ENCODE data around the gene GRB14.
"Not testable (repeated sequence)": the region's sequence is repeated elsewhere in the genome, so short reads cannot be mapped to it uniquely, and the experiment has no call there.

The GRB14 gene

DNA sequence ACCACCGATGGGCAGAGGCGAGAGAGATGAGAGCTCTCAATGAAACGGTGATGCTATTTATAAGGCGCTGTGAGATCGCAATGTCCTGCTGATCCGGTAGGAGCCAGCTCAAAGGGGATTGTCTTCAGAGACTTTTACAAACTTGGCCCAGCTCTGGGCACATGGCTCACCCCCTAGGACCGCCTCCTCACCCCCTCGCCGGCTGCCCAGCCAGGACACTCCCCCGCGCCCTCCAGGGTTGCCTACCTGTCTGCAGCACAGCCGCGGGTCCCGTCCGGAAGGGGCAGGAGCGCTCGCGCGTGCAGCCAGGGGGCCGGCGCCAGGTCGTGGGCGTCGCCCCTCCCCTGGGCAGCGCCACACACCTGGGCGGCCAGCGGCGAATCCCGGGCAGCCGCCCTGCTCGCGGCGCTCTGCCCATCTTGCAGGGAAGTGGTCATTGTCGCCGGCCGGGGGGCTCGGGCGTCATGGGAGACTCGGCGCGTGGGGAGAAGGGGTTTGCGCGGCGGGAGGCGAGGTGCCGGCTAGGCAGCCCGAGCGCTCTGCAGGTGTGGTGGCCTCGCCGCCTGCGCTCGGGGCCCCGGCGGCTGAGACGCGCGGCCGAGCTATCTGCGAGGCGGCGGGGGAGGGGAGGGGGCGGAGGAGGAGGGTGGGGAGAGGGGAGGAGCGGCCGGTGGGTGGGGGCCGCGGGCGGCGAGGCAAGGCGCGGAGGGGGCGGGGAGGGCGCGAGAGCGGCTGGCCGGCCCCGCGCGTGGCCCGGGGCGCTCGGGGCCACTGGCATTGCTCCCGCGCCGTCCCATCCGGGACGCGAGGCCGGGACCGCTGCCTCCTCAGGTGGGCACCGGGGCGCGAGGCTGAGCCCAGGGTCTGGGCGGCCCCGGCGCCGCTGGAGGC is at the start of gene GRB14:
GRB14 (minus strand) TSS at position 610 of the 891 bp plus-strand sequence; CDS start at position 437, 173 bp downstream.
- peak; percentile 20 for DNase-seq

DNA sequence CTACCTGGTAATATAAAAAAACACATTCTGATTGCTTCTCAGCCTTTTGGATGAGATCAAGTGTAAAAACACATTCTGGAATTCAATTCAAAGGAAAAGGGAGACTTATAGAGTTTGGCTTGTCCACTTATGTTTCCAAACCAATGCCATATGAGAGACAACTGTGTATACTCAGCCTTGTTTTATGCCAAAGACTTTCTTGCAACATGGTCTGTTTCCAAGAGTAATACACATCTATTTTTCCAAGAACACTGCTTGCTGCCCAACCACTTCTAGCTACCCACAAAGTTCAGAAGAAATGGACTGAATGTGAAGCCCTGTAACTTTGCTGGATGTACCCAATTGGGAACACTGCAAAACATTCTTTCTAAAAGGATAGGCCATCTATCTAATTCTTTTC is 48.0 kb upstream of the GRB14 start:
- no peak for DNase-seq

DNA sequence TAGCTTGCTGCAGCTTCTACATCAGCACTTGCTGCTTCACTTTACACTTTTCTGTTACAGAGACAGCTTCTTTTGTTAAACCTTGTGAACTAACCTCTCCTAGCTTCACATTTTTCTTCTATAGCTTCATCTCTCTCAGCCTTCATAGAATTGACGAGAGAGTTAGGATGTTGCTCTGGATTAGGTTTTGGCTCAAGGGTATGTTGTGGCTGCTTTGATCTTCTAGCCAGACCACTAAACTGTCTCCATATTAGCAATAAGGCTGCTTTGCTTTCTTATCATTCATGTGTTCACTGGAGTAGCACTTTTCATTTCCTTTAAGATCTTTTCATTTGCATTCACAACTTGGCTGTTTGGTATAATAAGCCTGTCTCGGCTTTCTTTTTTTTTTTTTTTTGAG is 46.3 kb upstream of the GRB14 start:
- DNase-seq, result no peak

- DNase-seq, result no peak
Measured at GRCh38 chr2:164664070-164664469, 42.8 kb upstream of the GRB14 start.

GRCh38 chr2:164662868-164663631 is 41.8 kb upstream of the GRB14 start:
- DNase-seq, result no peak

DNA sequence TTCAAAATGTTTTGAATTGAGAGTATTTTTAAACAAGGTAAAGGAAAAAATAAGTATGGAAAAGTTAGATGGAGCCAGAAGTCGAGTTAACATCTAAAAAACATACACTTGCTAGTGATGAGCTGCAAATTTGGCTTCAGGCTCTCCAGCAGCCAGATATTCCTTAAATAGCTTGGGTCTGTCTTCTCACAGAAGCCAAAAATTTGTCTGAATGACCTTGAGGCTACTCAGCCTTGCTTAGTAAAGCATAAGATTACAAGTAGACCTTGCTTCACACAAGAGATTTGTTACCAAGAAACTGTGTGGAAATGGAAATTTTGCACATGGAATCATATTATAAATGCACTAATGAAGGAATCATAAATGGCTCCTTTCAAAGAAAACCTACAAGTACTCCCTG is 40.8 kb upstream of the GRB14 start:
- no peak for DNase-seq

DNA sequence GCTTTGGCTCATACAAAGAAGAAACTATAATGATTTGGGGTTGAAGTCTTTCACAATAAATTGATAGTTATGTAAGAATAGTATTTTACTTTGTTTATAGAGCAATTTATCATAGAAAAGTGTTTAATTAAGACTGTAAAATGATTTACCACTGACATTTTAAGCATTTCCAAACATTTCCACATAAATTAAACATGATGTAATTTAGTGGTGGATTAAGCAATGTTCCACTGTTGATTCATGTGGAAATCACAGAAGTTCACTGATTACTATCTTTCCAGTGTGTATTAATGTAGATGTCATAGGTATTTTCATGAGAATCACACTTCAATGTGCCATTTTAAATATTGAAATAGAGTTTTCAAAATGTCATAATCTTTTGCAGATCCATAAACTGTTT is 40.1 kb upstream of the GRB14 start:
- no peak for DNase-seq

DNA sequence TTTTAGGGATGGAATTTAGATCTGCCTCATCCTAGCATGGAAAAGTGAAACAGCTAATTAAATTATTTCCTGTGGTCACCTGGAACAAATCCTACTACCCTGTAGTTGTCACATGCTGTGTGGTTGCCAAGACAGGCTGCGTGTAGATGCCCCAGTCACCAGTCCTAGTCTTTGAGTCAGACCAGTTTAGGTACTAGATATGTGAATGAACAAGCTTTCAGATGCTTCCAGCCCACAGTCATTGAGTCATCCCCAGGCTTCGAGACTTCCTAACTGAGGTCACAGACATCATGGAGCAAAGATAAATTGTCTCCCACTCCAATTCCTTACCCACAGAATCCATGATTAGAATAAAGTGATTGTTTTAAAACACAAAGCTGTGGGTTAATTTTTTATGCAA is 35.8 kb upstream of the GRB14 start:
- no peak for DNase-seq

- no peak for DNase-seq
Measured at GRCh38 chr2:164655750-164656149, 34.5 kb upstream of the GRB14 start.

DNA sequence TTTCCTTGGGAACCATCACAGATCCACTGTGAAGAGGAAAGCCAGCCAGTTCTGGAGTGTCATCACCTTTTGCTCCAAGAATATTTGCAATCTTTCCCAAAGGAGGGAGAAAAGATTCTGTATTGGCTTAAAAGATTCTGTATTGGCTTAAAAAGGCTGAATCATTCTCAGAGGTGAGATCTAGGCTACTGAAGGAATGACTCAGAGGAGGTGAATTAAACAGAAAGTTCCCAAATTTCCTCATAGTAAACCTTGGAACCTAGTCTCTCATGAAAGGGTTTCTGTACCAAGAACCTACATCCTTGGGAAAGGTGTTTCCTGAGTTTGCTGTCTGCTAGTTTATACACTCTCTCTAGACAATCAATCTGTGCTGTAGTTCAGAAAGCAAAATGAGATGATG is 34.1 kb upstream of the GRB14 start:
- no peak for DNase-seq

- DNase-seq, result no peak
Measured at GRCh38 chr2:164651361-164651760, 30.1 kb upstream of the GRB14 start.

DNA sequence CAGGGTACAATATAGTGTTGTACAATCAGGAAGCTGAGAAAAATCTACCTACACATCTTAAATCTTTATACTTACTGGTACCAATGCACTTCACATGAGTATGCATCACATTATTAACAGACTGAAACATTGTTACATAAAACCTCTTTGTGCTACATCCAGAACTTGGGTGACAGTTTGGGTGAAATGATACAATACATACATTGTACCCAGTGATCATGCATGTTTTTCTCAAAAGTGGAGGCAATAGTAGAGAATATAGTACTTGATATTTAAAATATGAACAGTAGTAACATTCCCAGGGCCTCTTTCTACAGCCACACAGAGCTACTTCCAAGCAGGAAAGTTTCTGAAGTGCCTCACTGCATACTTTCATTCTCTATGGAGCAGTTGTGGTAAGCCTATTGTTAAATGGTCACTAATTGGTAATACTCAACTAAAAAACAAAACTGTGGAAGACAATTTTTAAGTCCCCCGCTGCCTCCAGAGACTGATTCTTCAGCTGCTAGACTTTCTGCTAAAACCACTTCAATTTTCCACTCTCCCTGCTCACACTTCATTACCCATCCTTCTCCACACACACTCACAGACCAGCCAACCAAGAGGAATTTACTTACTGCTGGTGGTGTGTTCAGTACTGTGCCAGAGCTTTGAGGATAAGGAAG is 22.9 kb upstream of the GRB14 start:
- no peak for DNase-seq

DNA sequence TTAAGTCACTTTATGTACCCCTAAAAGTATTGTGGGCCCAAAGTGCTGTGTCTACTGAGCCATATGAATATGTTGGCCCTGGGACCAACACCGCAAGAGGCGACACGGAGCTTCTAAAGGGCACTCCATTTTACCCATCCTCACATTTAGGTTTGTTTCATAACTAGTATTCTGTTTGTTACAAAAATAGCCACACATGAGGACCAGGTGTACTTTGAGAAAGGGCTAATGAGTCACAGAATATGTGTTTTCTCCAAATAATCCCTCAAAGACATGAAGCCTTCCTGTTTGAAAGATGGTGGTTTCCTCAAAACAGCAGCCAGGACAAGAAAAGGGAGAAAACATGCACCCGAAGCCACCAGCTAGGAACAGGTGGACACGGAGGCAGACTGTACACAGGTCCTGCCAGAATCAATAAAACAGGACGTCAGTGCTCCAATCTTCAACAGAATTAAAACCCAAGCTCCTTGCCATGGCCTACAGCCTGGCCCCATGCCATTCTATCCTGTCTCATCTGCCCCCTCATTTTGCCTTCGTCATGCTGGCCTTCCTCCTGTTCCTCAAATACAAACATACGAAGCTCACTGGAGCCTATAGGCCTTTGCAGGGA is 21.8 kb upstream of the GRB14 start:
- no peak for DNase-seq

- no peak for DNase-seq
Measured at GRCh38 chr2:164642268-164642667, 21.0 kb upstream of the GRB14 start.

GRCh38 chr2:164628319-164628718 is 7.0 kb upstream of the GRB14 start:
- not testable (repeated sequence) for DNase-seq

GRCh38 chr2:164625378-164625971 is 4.2 kb upstream of the GRB14 start:
- DNase-seq, result no peak

GRCh38 chr2:164624316-164624715 is 3.0 kb upstream of the GRB14 start:
- no peak for DNase-seq

DNA sequence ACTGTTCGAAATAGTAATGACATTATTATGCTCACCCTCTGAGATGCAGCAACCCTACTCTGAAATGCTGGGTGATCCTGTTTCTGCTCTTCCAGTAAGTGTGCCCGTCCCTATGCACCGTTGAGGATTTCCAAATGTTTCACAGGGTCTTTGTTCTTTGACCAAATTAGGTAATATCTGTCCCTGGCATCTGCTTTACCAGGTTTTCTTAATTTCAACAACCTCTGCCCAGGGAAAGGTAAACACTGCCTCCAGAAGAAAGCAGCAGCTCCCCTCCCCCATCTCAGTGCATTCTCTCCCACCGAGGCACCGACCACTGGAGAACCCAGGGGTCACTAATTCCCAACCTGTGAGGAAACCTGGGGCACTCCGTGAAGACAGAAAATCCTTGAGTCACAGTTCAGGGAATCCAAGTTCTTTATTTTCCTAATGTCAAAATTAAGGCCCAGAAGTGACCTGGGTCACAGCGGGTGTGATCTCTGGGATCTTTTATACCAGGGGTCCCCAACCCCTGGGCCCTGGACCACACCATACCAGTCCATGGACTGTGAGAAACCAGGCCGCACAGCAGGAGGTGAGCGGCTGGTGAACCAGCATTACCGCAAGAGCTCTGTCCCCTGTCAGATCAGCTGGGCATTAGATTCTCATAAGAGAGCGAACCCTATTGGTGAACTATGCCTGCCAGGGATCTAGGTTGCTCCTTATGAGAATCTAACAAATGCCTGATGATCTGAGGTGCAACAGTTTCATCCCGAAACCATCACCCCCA is 1.2 kb upstream of the GRB14 start:
- no peak for DNase-seq

DNA sequence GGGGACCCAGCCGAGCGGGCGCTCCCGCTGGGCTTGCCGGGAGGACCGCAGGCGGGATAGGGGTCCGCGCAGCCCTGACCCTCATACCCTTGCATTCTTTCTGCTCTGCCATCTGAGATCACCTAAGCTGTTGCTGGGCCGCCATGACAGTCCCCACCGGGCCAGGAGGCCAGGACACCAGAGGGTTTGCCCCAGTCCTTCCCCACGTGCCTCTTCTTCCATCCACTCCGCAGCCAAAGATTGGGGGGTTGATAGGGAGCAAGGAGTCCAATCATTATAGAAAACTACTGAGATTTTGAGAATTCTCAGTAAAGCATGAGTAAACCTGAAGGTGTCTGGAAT is 453 bp upstream of the GRB14 start:
- DNase-seq, result no peak

- no peak for DNase-seq
Measured at GRCh38 chr2:164620457-164620856, 825 bp downstream of the GRB14 start.

DNA sequence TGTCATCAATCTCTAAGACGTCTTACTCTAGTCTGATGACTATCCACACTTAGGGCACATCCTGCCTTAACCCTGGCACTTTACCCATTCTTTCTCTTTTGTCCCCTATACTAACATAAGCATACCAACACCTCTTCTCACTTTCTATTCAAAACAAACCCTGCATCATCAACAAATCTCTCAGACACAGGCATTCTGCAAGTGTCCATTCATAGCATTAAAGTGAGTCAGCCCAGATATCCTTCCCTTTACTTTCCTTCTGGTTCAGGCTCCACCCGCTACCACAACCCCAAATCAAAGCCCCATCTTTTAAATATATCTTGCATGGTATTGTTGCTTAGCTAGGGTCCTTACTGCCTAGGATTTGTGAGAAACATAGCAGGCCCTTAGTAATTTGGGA is 3.8 kb downstream of the GRB14 start:
- DNase-seq, result no peak

DNA sequence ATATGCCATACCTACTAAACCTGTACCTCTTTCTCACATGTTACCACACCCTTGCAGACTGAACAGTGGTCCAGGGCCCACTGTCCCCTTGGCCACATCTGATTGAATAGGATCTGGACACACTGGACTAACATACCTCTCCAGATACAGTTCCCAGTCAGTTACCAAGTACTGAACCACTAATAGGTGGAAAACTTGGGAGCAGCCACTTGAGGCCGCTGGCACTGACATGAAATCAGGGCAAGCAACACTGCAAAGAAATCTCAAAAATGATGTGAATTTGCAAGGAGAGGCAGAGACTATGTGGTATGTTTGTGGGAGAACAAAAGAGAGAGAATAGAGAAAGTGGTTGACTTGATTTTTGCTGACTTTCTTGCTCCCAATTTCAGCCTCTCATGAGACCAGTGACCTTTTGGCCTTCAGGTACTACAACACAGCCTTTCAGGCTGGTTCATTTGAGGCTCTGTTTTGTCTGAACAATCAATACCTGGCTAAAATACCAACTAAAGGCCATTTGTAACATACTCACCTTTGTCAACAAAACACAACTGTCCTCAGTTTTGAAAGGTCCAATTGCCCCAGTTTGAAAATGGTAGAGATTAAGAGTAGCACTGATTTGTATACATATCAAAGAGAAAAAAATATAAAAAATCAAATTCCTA is 7.8 kb downstream of the GRB14 start:
- DNase-seq, result no peak

Measured in NCI-H2029 (cell line).